OCI-LY3 (cell line): Measurements from ENCODE around the gene SLC23A3.

Source experiments
- H2AFZ ChIP-seq: fragments of 200-600, 300-600 bp; shearing (Covaris generic); 2 replicates; pipeline ENCODE4 v1.6.0; 2014; ENCODE audit warnings: antibody characterized with exemption, low read depth, low read length
- H3K27ac ChIP-seq: fragments of 200-600, 300-600 bp; sonication (generic); 2 replicates; pipeline ENCODE4 v1.5.1; 2014; ENCODE audit warnings: mild to moderate bottlenecking, low read length, moderate library complexity, mixed read lengths
- H3K27me3 ChIP-seq: fragments of 200-600, 300-600 bp; sonication (generic); 2 replicates; pipeline ENCODE4 v1.6.1; 2014; ENCODE audit warnings: low read depth, low read length, mixed read lengths
- H3K36me3 ChIP-seq: fragments of 200-600, 300-600 bp; sonication (generic); replicated peaks from 2 replicates; pipeline ENCODE3; 2014; ENCODE audit warnings: low read depth, low read length, mixed read lengths
- H3K4me1 ChIP-seq: fragments of 300-600, 200-600 bp; sonication (generic); 2 replicates; pipeline ENCODE4 v1.6.1; 2014; ENCODE audit warnings: low read length, mixed read lengths
- H3K4me2 ChIP-seq: fragments of 200-600, 300-600 bp; sonication (generic); 2 replicates; pipeline ENCODE4 v1.6.1; 2014; ENCODE audit warnings: low read length, mixed read lengths
- H3K4me3 ChIP-seq: fragments of 300-600, 200-600 bp; sonication (generic); 2 replicates; pipeline ENCODE4 v1.5.1; 2014; ENCODE audit warnings: antibody characterized with exemption, mild to moderate bottlenecking, low read length, moderate library complexity
- H3K79me2 ChIP-seq: fragments of 300-600, 200-600 bp; shearing (Covaris generic); 2 replicates; pipeline ENCODE4 v1.6.1; 2014; ENCODE audit warnings: mild to moderate bottlenecking, low read length, mixed read lengths
- H3K9ac ChIP-seq: fragments of 300-600, 200-600 bp; shearing (Covaris generic); 2 replicates; pipeline ENCODE4 v1.6.0; 2014; ENCODE audit warnings: mild to moderate bottlenecking, low read length, moderate library complexity
- H3K9me3 ChIP-seq: fragments of 200-600, 300-600 bp; shearing (Covaris generic); 2 replicates; pipeline ENCODE4 v1.6.1; 2014; ENCODE audit warnings: low read length, mixed read lengths; ENCODE audit not compliant: insufficient read depth
- H4K20me1 ChIP-seq: fragments of 200-600, 300-600 bp; sonication (generic); 2 replicates; pipeline ENCODE4 v1.6.1; 2016; ENCODE audit warnings: low read length, mixed read lengths; ENCODE audit not compliant: insufficient read depth
- EZH2phosphoT487 ChIP-seq: fragments of 200-600 bp; shearing (Covaris generic); IDR thresholded peaks from 2 replicates; pipeline ENCODE4 v1.6.1; 2018; ENCODE audit warnings: antibody characterized with exemption, mixed run types, low read depth
- TF ChIP-seq, protein P1 (sequence below): fragments of 200-600, 300-600 bp; sonication (generic); IDR thresholded peaks from 2 replicates; pipeline ENCODE4 v1.5.1; 2014; ENCODE audit warnings: antibody characterized with exemption, low read length, low read depth

SLC23A3 gene

DNA sequence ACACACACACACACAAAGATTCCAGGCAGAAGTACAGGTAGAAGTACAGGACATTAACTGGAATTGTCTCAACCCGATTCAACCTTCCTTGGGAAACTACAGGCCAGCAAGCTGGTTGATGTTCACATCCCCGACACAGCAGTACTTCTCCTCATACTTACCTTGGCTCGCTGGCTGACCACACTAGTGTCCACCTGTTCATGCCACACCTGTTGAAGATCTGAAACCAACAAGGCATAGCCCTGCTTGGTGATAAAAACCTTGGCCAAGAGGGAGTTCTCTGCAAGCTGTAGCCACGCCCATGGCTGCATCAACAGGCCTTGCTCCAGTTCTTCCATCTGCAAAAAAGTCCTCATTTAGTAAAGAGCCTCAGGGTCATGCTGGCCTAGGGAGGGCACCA lies 11.8 kb downstream of the SLC23A3 start:
- H3K4me1 ChIP-seq, result peaks cover 4% of the 10 kb centered on the region; the same call in 1 of the 2 replicates
- H3K4me3 ChIP-seq, result no peak overlapping the region
- no peak overlapping the region for H3K9ac ChIP-seq
- no peaks in the 10 kb centered on the region for H3K36me3 ChIP-seq
- TF ChIP-seq, protein P1, sequence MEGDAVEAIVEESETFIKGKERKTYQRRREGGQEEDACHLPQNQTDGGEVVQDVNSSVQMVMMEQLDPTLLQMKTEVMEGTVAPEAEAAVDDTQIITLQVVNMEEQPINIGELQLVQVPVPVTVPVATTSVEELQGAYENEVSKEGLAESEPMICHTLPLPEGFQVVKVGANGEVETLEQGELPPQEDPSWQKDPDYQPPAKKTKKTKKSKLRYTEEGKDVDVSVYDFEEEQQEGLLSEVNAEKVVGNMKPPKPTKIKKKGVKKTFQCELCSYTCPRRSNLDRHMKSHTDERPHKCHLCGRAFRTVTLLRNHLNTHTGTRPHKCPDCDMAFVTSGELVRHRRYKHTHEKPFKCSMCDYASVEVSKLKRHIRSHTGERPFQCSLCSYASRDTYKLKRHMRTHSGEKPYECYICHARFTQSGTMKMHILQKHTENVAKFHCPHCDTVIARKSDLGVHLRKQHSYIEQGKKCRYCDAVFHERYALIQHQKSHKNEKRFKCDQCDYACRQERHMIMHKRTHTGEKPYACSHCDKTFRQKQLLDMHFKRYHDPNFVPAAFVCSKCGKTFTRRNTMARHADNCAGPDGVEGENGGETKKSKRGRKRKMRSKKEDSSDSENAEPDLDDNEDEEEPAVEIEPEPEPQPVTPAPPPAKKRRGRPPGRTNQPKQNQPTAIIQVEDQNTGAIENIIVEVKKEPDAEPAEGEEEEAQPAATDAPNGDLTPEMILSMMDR, result no peak
- TF ChIP-seq EZH2phosphoT487, result no peak
- H3K27ac ChIP-seq, result no peak overlapping the region
- H3K27me3 ChIP-seq, result no peaks in the 10 kb centered on the region
- H2AFZ ChIP-seq, result no peak overlapping the region
- H3K9me3 ChIP-seq, result no peaks in the 10 kb centered on the region
- H4K20me1 ChIP-seq, result no peaks in the 10 kb centered on the region
- H3K79me2 ChIP-seq, result no peaks in the 10 kb centered on the region
- H3K4me2 ChIP-seq, result no peak overlapping the region

DNA sequence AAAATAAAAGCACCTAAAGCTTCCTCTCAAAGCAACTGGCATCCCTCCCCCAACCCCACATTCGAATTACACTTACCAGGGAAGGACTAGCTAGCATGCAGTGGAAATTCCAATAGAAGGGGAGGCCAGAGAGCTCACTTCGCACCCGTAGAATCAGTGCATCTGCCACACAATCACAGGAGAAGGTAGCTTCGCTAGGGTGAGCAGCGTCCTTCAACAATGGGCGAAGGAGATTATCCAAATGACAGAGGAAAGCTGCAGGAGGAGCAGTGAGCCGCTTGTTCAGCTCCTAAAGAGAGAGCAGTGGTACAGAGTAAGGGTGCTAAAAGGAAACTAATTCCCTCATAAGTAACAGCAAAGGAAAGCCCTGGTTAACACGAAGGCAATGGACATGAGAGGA lies 12.4 kb downstream of the SLC23A3 start:
- Histone ChIP-seq H2AFZ (no peak overlapping the region), H3K9me3 (no peaks in the 10 kb centered on the region), H3K27me3 (no peaks in the 10 kb centered on the region), H3K27ac (no peak overlapping the region), H3K79me2 (no peaks in the 10 kb centered on the region), H3K4me1 (peaks cover 4% of the 10 kb centered on the region; the same call in 1 of the 2 replicates), H4K20me1 (no peaks in the 10 kb centered on the region), H3K4me2 (no peak overlapping the region), H3K9ac (no peak overlapping the region), H3K4me3 (no peak overlapping the region), H3K36me3 (no peaks in the 10 kb centered on the region)
- TF ChIP-seq, protein P1, result no peak
- no peak for TF ChIP-seq EZH2phosphoT487

DNA sequence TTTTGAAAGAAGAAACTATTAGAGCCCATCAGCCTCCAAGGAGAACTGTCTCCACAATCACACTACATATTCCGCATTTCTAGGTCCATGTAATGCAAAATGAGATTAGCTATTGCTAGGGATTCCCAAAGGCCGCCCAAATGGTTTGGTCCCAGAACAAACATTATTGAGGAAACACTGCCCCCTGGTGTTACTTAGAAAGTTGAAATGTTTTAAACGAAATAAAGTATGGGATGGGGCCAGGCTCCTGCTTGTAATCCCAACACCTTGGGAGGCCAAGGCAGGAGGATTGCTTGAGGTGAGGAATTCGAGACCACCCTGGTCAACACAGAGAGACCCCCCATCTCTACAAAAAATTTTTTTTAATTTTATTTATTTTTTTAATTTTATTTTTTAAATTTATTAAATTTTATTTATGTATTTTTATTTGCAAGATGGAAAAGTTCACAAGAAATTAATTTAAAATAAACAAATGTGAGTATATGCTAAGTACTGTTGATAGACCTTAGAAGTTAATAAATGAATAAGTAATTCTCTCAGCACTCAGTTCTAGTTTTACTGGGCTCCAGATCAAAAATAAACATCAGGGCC lies 14.7 kb downstream of the SLC23A3 start:
- Histone ChIP-seq H3K36me3 (no peaks in the 10 kb centered on the region), H3K4me2 (no peak overlapping the region), H4K20me1 (no peaks in the 10 kb centered on the region), H3K79me2 (no peaks in the 10 kb centered on the region), H3K9me3 (no peaks in the 10 kb centered on the region), H3K9ac (no peak overlapping the region), H3K27ac (no peak overlapping the region), H2AFZ (no peak overlapping the region), H3K4me3 (no peak overlapping the region), H3K27me3 (no peaks in the 10 kb centered on the region), H3K4me1 (no peaks in the 10 kb centered on the region)
- no peak for TF ChIP-seq EZH2phosphoT487
- TF ChIP-seq, protein P1, result peak; percentile 54

DNA sequence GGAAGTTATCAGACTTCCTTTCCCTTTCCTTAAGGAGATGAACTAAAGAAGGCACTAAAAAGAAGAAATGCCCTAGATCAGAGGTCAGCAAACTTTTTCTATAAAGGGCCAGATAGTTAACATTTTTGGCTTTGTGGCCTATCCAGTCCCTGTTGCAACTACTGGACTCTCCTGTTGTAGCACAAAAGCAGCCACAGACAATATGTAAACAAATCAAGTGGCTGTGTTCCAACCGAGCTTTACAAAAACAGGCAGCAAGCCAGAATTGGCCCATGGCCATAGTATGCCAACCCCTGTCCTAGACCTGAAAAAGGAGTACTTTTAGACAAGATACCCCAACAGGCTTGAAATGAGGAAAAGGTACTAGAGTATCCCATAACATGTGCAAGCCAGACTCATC lies 20.2 kb downstream of the SLC23A3 start:
- no peak overlapping the region for H2AFZ ChIP-seq
- TF ChIP-seq, protein P1, result no peak
- TF ChIP-seq EZH2phosphoT487, result no peak
- no peak overlapping the region for H3K9ac ChIP-seq
- H3K9me3 ChIP-seq, result no peaks in the 10 kb centered on the region
- H3K4me3 ChIP-seq, result no peak overlapping the region
- no peaks in the 10 kb centered on the region for H3K36me3 ChIP-seq
- no peak overlapping the region for H3K4me2 ChIP-seq
- no peak overlapping the region for H3K27ac ChIP-seq
- no peaks in the 10 kb centered on the region for H4K20me1 ChIP-seq
- H3K27me3 ChIP-seq, result no peaks in the 10 kb centered on the region
- H3K79me2 ChIP-seq, result no peaks in the 10 kb centered on the region
- no peaks in the 10 kb centered on the region for H3K4me1 ChIP-seq
